Measurements from ENCODE around the gene FHOD3.

The FHOD3 gene

GRCh38 chr18:36415171-36415570 is 117.7 kb downstream of the FHOD3 start:
- peak; percentile 15 for DNase-seq

- DNase-seq, result no peak
Measured at GRCh38 chr18:36415625-36416024, 118.1 kb downstream of the FHOD3 start.

- no peak for DNase-seq
Measured at GRCh38 chr18:36419188-36419899, 121.8 kb downstream of the FHOD3 start.

- DNase-seq, result no peak
Measured at GRCh38 chr18:36419900-36420531, 122.5 kb downstream of the FHOD3 start.

GRCh38 chr18:36420826-36421225 is 123.3 kb downstream of the FHOD3 start:
- no peak for DNase-seq

GRCh38 chr18:36424741-36425142 is 127.2 kb downstream of the FHOD3 start:
- no peak for DNase-seq

- DNase-seq, result no peak
Measured at GRCh38 chr18:36427369-36427768, 129.9 kb downstream of the FHOD3 start.

GRCh38 chr18:36427831-36428230 is 130.3 kb downstream of the FHOD3 start:
- no peak for DNase-seq

- DNase-seq, result no peak
Measured at GRCh38 chr18:36428431-36429029, 131.0 kb downstream of the FHOD3 start.

- no peak for DNase-seq
Measured at GRCh38 chr18:36432880-36433555, 135.5 kb downstream of the FHOD3 start.

GRCh38 chr18:36436387-36436786 is 138.9 kb downstream of the FHOD3 start:
- DNase-seq, result no peak

- DNase-seq, result no peak
Measured at GRCh38 chr18:36440614-36441013, 143.1 kb downstream of the FHOD3 start.

- no peak for DNase-seq
Measured at GRCh38 chr18:36441426-36442240, 144.1 kb downstream of the FHOD3 start.

- no peak for DNase-seq
Measured at GRCh38 chr18:36442717-36443116, 145.2 kb downstream of the FHOD3 start.

GRCh38 chr18:36446059-36446458 is 148.5 kb downstream of the FHOD3 start:
- DNase-seq, result no peak

- no peak for DNase-seq
Measured at GRCh38 chr18:36448384-36449290, 151.1 kb downstream of the FHOD3 start.

GRCh38 chr18:36449451-36449850 is 151.9 kb downstream of the FHOD3 start:
- DNase-seq, result no peak

GRCh38 chr18:36450264-36450663 is 152.8 kb downstream of the FHOD3 start:
- DNase-seq, result no peak

GRCh38 chr18:36451454-36452251 is 154.1 kb downstream of the FHOD3 start:
- no peak for DNase-seq

GRCh38 chr18:36454245-36454644 is 156.7 kb downstream of the FHOD3 start:
- no peak for DNase-seq

All from DMS153 (cell line).